Fibroblast of skin of left quadriceps (primary cell): Measurements from ENCODE around the gene NOL9.
"Not testable (repeated sequence)": the region's sequence is repeated elsewhere in the genome, so short reads cannot be mapped to it uniquely, and the experiment has no call there.

Source experiments
- DNase-seq, 2 experiments: peaks; one replicate each; pipeline ENCODE4 v3.0.0-alpha.2; 2013; ENCODE audit warnings: low read depth in 2 of 2

The NOL9 gene

GRCh38 chr1:6554031-6554906 is at the start of gene NOL9:
Gene NOL9 (minus strand): TSS chr1:6554513. CDS start chr1:6554502, 11 bp downstream.
- peak; percentile 78 to 79 for DNase-seq

- peak; percentile 60 to 62 for DNase-seq
Observed at GRCh38 chr1:6603238-6603914, 49.1 kb upstream of the NOL9 start.

DNA sequence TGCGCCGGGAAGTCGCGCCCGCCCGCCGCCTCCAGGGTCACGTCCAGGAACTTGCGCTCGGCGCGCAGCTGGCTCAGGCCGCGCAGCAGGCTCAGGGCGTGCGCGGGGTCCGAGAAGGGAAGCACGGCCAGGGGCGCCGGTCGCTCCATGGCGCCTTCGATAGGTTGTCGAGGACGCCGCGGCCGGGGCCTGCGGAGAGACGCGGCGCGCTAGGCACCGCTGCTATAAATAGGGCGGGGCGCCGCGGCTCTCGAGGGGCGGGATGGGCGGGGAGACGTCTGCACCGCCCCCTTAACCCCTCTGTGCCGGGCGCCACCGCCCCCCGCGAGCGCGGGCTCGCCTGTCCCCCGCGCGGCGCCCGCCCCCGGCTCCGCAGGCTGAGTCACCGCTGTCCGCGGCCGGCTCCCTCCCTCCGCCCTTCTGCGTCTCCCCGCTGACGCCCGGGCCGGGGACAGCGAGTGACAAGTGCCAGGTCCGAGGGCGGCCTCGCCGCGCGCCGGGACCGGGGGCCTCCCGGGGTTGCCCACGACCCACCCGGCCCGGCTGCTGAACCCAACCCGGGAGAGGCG is 48.4 kb upstream of the NOL9 start, which contains the start of gene KLHL21:
KLHL21 (minus strand) TSS at position 201 of the 569 bp plus-strand sequence; CDS start at position 149, 52 bp downstream.
- DNase-seq = peak; percentile 75 to 76

DNA sequence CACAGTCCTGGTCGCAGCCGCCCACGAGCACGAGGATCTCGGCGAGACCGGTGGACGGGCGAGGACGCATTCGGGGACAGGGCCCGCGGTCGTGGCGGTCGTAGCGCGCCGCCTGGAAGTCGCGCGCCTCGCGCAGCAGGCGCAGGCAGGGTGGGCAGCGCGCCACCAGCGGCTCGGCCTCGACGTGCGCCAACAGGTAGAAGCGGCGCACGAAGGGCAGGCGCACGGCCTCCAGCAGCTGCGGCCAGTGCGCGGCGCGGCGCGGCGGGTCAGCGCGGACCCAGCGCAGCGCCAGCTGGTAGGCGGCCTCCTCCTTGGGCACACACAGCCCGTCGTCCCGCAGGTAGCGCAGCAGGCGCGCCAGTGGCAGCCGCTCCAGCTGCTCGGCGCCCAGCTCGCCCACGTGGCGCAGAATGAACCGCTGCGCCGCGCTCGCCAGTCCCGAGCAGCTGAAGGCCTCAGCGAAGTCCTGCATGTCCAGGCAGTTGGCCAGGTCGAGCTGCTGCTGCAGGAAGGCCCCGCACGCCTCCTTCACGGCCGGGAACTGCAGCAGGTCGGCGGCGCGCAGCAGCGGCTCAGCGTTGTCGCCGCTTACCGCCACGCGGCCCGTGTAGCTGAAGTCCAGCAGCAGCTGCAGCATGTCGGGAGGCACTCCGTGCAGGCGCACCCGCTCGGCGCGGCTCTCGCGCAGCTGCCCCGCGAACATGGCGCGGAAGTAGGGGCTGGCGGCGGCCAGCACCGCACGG is 47.8 kb upstream of the NOL9 start:
- DNase-seq = no peak

GRCh38 chr1:6601049-6601922 is 47.0 kb upstream of the NOL9 start:
- DNase-seq = peak; percentile 65 to 69

DNA sequence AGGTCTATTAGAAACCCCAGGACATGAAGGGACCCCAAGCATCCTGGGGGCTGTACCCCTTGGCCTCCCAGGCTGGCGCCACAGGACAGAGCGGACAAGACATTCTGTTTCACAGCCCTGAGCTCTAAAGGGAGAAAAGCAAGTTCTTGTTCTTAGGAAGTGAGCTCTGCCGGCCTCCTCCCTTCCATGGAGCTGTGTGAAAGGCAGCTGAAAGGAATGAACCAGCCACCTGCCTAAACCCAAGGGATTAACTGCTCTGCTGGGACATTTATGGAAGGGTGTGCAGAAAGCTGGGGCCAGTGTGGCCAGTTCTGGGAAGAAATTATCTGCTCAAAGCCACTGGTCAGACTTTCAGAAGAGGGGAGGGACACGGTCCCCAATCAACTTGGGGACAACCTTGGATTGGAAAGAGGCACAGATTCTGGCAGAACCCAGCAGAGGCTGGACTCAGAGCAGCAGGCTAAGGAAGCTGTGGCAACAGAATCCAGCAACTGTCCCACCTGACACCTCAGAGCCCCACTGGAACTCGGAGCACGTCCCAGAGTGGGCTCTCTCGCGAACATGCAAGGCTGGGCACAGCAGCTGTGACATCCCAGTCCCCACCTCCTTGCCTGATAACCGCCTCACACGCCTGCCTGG is 46.2 kb upstream of the NOL9 start:
- no peak for DNase-seq

GRCh38 chr1:6599991-6600390 is 45.7 kb upstream of the NOL9 start:
- DNase-seq = not testable (repeated sequence)

- no peak for DNase-seq
Observed at GRCh38 chr1:6599141-6599975, 45.0 kb upstream of the NOL9 start.

DNA sequence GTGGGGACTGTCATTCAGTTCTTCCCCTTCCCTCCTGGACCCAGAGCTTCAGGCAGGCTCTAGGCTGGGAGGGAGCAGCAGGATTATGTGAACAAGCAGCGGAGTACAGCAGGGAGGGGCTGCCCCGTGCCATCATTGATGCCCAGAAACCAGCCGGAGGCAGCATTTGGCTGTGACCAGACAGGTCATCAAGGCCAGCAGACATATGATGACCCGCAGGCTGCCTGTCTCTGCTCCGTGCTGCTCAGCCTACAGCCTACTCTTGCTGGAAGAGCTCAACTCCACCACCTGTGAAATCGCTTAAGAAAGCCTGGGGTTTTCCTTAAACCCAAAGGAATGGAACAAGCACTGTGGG is 43.4 kb upstream of the NOL9 start:
- DNase-seq = no peak

DNA sequence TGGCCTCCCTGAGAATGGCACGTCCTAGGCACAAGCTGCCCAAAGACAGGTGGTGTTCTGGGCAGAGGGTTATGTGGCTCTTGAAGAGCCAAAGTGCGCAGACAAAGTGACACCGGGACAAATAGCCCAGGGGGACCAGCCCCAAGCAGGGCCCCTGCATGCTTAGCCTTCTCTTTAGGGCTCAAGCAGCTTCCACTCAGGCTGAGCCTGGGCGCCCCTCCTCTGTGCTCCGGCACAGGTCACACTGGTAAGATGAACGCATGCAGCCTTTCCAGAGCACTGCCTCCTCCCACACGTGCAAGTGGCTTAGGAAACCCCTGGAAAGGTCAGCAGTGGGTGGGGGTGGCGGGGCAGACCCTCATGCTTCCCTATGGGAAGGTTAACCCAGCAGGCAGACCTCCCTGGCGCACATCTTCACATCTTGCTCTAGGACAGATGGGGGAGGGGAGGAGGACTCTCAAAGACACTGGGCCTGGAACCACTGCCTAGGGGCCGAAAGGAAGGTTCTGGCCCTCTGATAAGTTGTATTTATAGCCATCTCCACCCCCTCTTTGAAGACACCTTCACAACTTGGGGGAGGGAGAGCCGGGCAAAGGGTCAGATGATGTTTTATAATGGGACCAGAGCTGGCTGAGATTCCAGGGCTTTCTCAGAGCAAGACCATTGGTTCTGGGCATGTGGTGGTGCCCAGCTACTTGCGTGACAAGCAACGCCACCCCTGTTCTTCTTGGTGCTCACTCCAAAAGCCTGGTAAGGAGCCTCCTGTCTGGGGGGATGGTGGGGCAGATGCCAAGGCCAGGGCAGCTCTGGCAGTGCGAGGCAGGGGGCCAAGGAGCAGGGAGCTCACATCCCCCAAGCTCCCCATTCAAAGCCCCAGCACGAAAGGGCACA is 42.8 kb upstream of the NOL9 start:
- no peak for DNase-seq

DNA sequence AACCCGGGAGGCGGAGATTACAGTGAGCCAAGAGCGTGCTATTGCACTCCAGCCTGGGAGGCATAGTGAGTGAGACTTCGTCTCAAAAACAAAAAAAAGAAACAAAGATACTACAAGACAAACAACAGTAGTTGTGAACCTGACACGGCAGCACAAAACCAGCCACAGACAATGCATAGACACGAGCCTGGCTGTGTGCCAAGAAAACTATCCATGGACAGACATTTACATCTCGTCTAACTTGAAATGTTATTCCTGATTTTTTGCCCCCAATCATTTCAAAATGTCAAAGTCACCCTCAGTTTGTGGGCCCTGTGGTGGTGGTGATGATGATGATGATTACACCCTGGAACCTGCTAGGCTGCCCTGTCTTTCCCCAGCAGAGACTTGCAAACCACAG is 42.0 kb upstream of the NOL9 start:
- no peak for DNase-seq

DNA sequence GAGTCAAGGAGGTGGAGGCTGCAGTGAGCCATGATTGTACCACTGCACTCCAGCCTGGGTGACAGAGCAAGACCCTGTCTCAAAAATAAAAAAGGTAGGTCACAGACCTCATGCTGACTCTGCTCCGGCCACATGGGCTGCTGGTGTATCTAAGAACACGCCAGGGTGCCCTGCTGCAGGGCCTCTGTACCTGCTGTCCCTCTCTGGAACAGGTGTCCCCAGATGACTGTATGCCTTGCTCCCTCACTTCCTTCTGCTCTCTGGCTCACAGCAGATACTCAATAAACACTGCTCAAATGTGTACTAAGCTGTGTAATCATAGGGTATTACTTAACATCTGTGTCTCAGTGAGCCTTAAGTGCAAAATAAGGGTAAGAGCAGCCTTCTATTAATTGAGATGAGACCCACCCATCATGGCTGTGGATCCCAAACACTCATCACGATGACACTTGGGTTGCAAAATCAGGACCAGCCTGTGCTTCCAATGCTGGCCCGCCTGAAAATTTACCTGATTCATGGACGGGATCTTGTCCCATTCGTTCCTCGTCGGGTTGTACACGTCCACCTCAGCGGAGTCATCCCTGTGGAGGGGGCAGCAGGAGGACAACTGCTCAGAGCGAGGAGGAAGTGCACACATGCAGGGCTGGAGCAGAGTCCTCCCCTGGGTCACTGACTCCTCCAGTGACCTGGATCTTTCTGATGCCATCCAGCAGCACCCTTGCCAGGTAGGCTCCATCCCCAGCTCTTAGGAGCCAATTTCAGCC is 40.8 kb upstream of the NOL9 start:
- DNase-seq = no peak

GRCh38 chr1:6593810-6594209 is 39.5 kb upstream of the NOL9 start:
- DNase-seq = no peak

- no peak for DNase-seq
Observed at GRCh38 chr1:6592865-6593593, 38.7 kb upstream of the NOL9 start.

- DNase-seq = no peak
Observed at GRCh38 chr1:6592441-6592840, 38.1 kb upstream of the NOL9 start.

- no peak for DNase-seq
Observed at GRCh38 chr1:6591644-6592043, 37.3 kb upstream of the NOL9 start.

- no peak for DNase-seq
Observed at GRCh38 chr1:6591222-6591621, 36.9 kb upstream of the NOL9 start.
